Measurements from ENCODE around the gene SLC46A1. TPM values are rescaled to one million over a fixed set of nuclear protein-coding genes. Genes with fewer than 3 reads are reported as not detected.
A peak's percentile ranks its signal among the peaks of the same experiment; 100 is the strongest.

Gene SLC46A1
- total and polyA plus RNA-seq, 2 donors (not counting 1 experiment from before 2014, with no cell fraction given), result 4.6 to 5.1 TPM

DNA sequence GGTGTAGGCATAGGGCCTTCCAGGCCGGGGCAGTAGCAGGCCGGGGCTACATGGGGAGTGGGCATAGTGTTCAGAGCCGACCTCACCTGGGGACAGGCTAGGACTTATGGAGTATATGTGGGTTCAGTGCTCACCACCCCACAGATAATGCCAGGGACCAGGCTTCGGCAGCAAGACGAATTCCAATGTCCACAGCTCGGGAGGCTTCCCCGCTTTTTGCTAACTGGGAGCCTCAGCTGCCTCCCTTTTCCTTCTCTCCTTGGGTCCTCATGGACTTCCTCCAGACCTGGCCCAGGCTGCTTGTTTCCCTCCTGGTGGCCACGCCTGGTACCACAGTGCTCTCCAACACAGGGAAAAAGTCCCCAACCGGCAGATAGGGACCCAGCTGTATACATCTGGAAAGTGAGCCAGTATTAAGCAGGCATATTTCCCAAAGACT lies 20.1 kb upstream of the SLC46A1 start:
- H3K27me3 ChIP-seq (ENCODE audit: control insufficient read depth, insufficient read depth, low read length), result no peaks in the 10 kb centered on the region
- no peaks in the 10 kb centered on the region for H3K36me3 ChIP-seq (ENCODE audit: control insufficient read depth, insufficient read depth, low read length)
- H2AFZ ChIP-seq (ENCODE audit: low read length), result no peak overlapping the region
- H3K27ac ChIP-seq (ENCODE audit: insufficient read depth, low read length), result no peak overlapping the region
- H3K4me1 ChIP-seq (ENCODE audit: control insufficient read depth, extremely low read depth, insufficient read depth, low read length), result no peaks in the 10 kb centered on the region
- TF ChIP-seq EZH2 (IDR thresholded peaks at IDR 0.05; ENCODE audit: low read length, missing control alignments), result no peak
- peak; percentile 21 to 32 for TF ChIP-seq CTCF (conservative IDR thresholded peaks at IDR 0.05 in 1 of 2, IDR thresholded peaks at IDR 0.05 in 1 of 2; ENCODE audit: low read depth in 1 of 2, low read length in 2 of 2)
- no peaks in the 10 kb centered on the region for H3K79me2 ChIP-seq (ENCODE audit: control insufficient read depth, insufficient read depth, low read length)
- H3K4me2 ChIP-seq (ENCODE audit: extremely low read depth, insufficient read depth, low read length), result no peak overlapping the region
- H3K9ac ChIP-seq (ENCODE audit: insufficient read depth, low read length), result no peak overlapping the region
- no peaks in the 10 kb centered on the region for H3K9me3 ChIP-seq (ENCODE audit: control insufficient read depth, insufficient read depth, low read depth, low read length)
- H3K4me3 ChIP-seq (replicated peaks in 1 of 4; ENCODE audit: control extremely low read depth in 1 of 4, insufficient read depth in 1 of 4, low read depth in 3 of 4, low read length in 4 of 4), result no peak overlapping the region
- no peaks in the 10 kb centered on the region for H4K20me1 ChIP-seq (ENCODE audit: control insufficient read depth, extremely low read depth, insufficient read depth, low read length)
- DNase-seq (ENCODE audit: low read depth in 2 of 2), result no peak

DNA sequence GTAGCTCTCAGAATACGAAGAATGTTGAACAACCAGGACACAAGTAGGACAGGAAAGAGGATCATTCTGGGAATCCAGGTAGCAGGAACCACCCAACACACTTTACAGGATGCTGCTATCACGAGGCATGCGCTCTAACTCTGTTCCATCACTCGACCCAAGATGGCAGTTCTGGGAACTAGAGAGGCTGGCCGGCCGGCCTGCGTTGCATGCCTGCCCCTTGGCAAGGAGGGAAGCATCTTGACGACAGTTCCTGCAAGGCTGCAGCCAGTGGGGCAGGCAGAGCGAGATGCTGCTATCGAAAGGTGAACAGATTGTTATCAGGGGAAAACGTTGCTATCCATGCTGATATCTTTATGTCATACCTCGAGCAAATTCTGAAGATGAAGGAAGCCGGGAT lies 19.2 kb upstream of the SLC46A1 start:
- H2AFZ ChIP-seq (ENCODE audit: low read length), result no peak overlapping the region
- H3K4me1 ChIP-seq (ENCODE audit: control insufficient read depth, extremely low read depth, insufficient read depth, low read length), result no peaks in the 10 kb centered on the region
- H3K4me2 ChIP-seq (ENCODE audit: extremely low read depth, insufficient read depth, low read length), result no peak overlapping the region
- no peaks in the 10 kb centered on the region for H3K9me3 ChIP-seq (ENCODE audit: control insufficient read depth, insufficient read depth, low read depth, low read length)
- no peak for DNase-seq (ENCODE audit: low read depth in 2 of 2)
- H3K4me3 ChIP-seq (replicated peaks in 1 of 4; ENCODE audit: control extremely low read depth in 1 of 4, insufficient read depth in 1 of 4, low read depth in 3 of 4, low read length in 4 of 4), result no peak overlapping the region
- H3K36me3 ChIP-seq (ENCODE audit: control insufficient read depth, insufficient read depth, low read length), result no peaks in the 10 kb centered on the region
- H3K79me2 ChIP-seq (ENCODE audit: control insufficient read depth, insufficient read depth, low read length), result no peaks in the 10 kb centered on the region
- H4K20me1 ChIP-seq (ENCODE audit: control insufficient read depth, extremely low read depth, insufficient read depth, low read length), result no peaks in the 10 kb centered on the region
- no peak overlapping the region for H3K9ac ChIP-seq (ENCODE audit: insufficient read depth, low read length)
- no peak for TF ChIP-seq EZH2 (IDR thresholded peaks at IDR 0.05; ENCODE audit: low read length, missing control alignments)
- H3K27me3 ChIP-seq (ENCODE audit: control insufficient read depth, insufficient read depth, low read length), result no peaks in the 10 kb centered on the region
- no peak overlapping the region for H3K27ac ChIP-seq (ENCODE audit: insufficient read depth, low read length)

DNA sequence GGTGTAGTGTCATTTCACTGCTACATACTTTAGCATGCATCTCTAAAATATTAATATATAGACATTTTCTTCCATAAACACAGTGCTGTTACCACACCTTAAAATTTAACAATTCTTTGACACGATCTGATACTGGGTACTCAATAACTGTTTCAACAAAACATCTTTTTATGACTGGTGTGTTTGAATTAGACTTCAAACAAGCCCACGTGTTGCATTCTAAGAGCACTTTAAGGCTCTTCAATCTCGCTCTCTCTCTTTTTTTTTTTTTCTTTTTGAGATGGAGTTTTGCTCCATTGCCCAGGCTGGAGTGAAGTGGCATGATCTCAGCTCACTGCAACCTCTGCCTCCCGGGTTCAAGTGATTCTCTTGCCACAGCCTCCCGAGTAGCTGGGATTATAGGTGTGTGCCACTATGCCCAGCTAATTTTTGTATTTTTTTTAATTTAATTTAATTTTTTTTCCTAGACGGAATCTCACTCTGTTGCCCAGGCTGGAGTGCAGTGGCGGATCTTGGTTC lies 15.8 kb upstream of the SLC46A1 start:
- Histone ChIP-seq H3K4me3 (replicated peaks in 1 of 4; ENCODE audit: control extremely low read depth in 1 of 4, insufficient read depth in 1 of 4, low read depth in 3 of 4, low read length in 4 of 4) (no peak overlapping the region), H2AFZ (ENCODE audit: low read length) (no peak overlapping the region), H3K4me1 (ENCODE audit: control insufficient read depth, extremely low read depth, insufficient read depth, low read length) (no peaks in the 10 kb centered on the region), H3K36me3 (ENCODE audit: control insufficient read depth, insufficient read depth, low read length) (no peaks in the 10 kb centered on the region), H3K27ac (ENCODE audit: insufficient read depth, low read length) (no peak overlapping the region), H3K9ac (ENCODE audit: insufficient read depth, low read length) (no peak overlapping the region), H3K9me3 (ENCODE audit: control insufficient read depth, insufficient read depth, low read depth, low read length) (no peaks in the 10 kb centered on the region), H3K79me2 (ENCODE audit: control insufficient read depth, insufficient read depth, low read length) (no peaks in the 10 kb centered on the region), H3K4me2 (ENCODE audit: extremely low read depth, insufficient read depth, low read length) (no peak overlapping the region), H3K27me3 (ENCODE audit: control insufficient read depth, insufficient read depth, low read length) (no peaks in the 10 kb centered on the region), H4K20me1 (ENCODE audit: control insufficient read depth, extremely low read depth, insufficient read depth, low read length) (no peaks in the 10 kb centered on the region)
- TF ChIP-seq EZH2 (IDR thresholded peaks at IDR 0.05; ENCODE audit: low read length, missing control alignments), result no peak
- DNase-seq (ENCODE audit: low read depth in 2 of 2), result no peak

GRCh38 chr17:28416703-28417311 lies 10.8 kb upstream of the SLC46A1 start:
- H3K9ac ChIP-seq (ENCODE audit: insufficient read depth, low read length), result no peak overlapping the region
- H3K9me3 ChIP-seq (ENCODE audit: control insufficient read depth, insufficient read depth, low read depth, low read length), result no peaks in the 10 kb centered on the region
- no peaks in the 10 kb centered on the region for H3K4me1 ChIP-seq (ENCODE audit: control insufficient read depth, extremely low read depth, insufficient read depth, low read length)
- H3K4me2 ChIP-seq (ENCODE audit: extremely low read depth, insufficient read depth, low read length), result no peak overlapping the region
- H3K36me3 ChIP-seq (ENCODE audit: control insufficient read depth, insufficient read depth, low read length), result no peaks in the 10 kb centered on the region
- peak; percentile 53 to 63 for DNase-seq (ENCODE audit: low read depth in 2 of 2)
- no peak overlapping the region for H2AFZ ChIP-seq (ENCODE audit: low read length)
- no peak overlapping the region for H3K4me3 ChIP-seq (replicated peaks in 1 of 4; ENCODE audit: control extremely low read depth in 1 of 4, insufficient read depth in 1 of 4, low read depth in 3 of 4, low read length in 4 of 4)
- H3K27ac ChIP-seq (ENCODE audit: insufficient read depth, low read length), result no peak overlapping the region
- TF ChIP-seq EZH2 (IDR thresholded peaks at IDR 0.05; ENCODE audit: low read length, missing control alignments) (no peak), CTCF (conservative IDR thresholded peaks at IDR 0.05 in 1 of 2, IDR thresholded peaks at IDR 0.05 in 1 of 2; ENCODE audit: low read depth in 1 of 2, low read length in 2 of 2) (peak; percentile 75 to 84)
- no peaks in the 10 kb centered on the region for H4K20me1 ChIP-seq (ENCODE audit: control insufficient read depth, extremely low read depth, insufficient read depth, low read length)
- H3K79me2 ChIP-seq (ENCODE audit: control insufficient read depth, insufficient read depth, low read length), result no peaks in the 10 kb centered on the region
- peaks cover 6% of the 10 kb centered on the region for H3K27me3 ChIP-seq (ENCODE audit: control insufficient read depth, insufficient read depth, low read length)

All from fibroblast of lung (primary cell).